Gastroesophageal sphincter (tissue), 3 donors: ENCODE results near the gene FAM78B.

Source experiments
- CTCF ChIP-seq, 4 experiments: fragments of 200-600 bp in 2 of 4; fragments of 450-650 bp in 2 of 4; sonication (generic) in 1 of 4; IDR thresholded peaks; one replicate each; pipeline ENCODE4 v1.5.1; 2017 to 2019; ENCODE audit warnings: antibody characterized with exemption in 4 of 4, mild to moderate bottlenecking in 2 of 4, moderate library complexity in 2 of 4
- POLR2A ChIP-seq, 2 donors: fragments of 450-650 bp; IDR thresholded peaks; one replicate each; pipeline ENCODE4 v1.6.1; 2017; ENCODE audit warnings: antibody characterized with exemption in 2 of 2, mild to moderate bottlenecking in 2 of 2, moderate library complexity in 1 of 2

- TF ChIP-seq CTCF (IDR thresholded peaks at IDR 0.05), result no peak
- TF ChIP-seq POLR2A (IDR thresholded peaks at IDR 0.05), result no peak
These were observed 97.4 kb downstream of the FAM78B start for GRCh38 chr1:166069390-166069789.
